ENCODE measurements around the gene SRPX.

Gene SRPX

DNA sequence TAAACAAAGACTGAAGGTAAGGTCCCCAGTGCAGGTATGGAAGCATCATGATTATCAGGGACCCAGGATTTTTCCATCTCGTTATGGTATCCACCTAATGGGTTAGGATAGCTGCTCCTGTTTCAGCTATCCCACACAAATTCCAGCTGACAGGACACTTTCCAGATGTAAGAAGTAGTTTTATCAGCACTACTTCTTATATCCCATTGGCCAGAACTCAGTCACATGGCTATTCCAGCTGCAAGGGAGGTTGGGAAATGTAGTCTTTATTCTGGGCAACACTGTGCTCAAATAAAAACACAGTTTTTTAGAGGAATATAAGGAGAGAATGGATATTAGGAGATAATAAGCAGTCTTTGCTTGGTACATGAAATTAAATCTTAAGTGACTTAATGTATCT, 96.7 kb downstream of the SRPX start:
- TF ChIP-seq, protein P1, sequence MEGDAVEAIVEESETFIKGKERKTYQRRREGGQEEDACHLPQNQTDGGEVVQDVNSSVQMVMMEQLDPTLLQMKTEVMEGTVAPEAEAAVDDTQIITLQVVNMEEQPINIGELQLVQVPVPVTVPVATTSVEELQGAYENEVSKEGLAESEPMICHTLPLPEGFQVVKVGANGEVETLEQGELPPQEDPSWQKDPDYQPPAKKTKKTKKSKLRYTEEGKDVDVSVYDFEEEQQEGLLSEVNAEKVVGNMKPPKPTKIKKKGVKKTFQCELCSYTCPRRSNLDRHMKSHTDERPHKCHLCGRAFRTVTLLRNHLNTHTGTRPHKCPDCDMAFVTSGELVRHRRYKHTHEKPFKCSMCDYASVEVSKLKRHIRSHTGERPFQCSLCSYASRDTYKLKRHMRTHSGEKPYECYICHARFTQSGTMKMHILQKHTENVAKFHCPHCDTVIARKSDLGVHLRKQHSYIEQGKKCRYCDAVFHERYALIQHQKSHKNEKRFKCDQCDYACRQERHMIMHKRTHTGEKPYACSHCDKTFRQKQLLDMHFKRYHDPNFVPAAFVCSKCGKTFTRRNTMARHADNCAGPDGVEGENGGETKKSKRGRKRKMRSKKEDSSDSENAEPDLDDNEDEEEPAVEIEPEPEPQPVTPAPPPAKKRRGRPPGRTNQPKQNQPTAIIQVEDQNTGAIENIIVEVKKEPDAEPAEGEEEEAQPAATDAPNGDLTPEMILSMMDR (conservative IDR thresholded peaks at IDR 0.05; ENCODE audit: low read depth, low read length) = no peak
- no peak overlapping the region for H3K4me3 ChIP-seq (ENCODE audit: low read depth, low read length)
- DNase-seq (ENCODE audit: low read depth) = no peak

DNA sequence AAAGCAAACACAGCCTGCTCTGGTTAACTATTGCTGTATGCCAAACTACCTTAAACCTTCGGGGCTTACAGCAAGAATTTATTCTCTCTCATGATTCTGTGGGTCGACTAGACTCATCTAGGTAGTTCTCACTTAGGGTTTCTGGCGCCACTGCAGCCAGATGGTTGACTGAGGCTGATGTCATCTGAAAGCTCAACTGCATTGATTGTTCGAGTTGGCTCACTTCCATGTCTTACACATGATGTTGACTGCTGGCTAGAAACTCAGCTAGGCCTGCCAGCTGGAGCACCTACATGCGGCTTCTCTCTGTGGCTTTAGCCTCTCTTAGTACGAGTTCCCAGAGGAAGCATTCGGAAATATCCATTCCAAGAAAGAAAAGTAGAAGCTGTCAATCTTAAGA, 103.2 kb downstream of the SRPX start:
- H3K4me3 ChIP-seq (ENCODE audit: low read depth, low read length) = no peak overlapping the region
- TF ChIP-seq, protein P1 (conservative IDR thresholded peaks at IDR 0.05; ENCODE audit: low read depth, low read length) = no peak
- peak; percentile 11 for DNase-seq (ENCODE audit: low read depth)

DNA sequence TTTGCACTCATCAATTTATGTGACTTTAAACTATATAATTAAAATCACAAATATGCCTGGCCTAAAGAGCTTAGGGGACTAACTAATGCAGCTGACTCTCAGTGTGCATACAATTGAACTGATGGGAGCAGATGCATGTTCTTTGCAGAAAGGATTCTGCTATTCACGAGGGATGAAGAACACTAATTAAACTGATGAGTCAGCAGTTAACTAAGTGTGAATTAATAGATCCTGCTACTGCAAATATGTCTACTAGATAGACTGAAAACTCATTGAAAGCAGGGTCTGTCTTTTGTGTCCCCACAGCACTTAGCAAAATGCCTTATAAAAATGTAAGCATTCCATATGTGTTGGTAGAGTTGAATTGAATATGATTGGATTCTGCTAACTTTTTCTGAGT, 104.0 kb downstream of the SRPX start:
- DNase-seq (ENCODE audit: low read depth) = no peak
- H3K4me3 ChIP-seq (ENCODE audit: low read depth, low read length) = no peak overlapping the region
- TF ChIP-seq, protein P1 (conservative IDR thresholded peaks at IDR 0.05; ENCODE audit: low read depth, low read length) = no peak

DNA sequence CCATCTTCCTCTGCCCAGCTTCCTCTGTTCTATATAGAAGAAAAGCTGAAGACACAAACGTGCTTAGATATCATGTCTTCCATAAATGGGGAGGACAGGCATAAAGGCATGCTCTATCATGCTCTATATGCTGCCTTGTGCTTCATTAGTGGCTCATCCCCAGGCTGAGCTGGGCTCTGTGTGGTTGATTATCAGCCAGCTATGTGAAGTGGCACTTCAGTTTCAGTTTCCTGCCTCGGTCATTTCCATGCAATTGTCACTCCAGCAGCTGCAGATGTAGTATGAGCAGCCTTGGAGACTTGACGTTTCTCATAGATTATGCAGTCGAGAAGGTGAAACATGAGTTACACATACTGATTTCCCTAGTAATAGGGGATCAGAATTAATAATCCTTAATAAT, 108.1 kb downstream of the SRPX start:
- H3K4me3 ChIP-seq (ENCODE audit: low read depth, low read length) = no peak overlapping the region
- DNase-seq (ENCODE audit: low read depth) = no peak
- TF ChIP-seq, protein P1 (conservative IDR thresholded peaks at IDR 0.05; ENCODE audit: low read depth, low read length) = no peak

DNA sequence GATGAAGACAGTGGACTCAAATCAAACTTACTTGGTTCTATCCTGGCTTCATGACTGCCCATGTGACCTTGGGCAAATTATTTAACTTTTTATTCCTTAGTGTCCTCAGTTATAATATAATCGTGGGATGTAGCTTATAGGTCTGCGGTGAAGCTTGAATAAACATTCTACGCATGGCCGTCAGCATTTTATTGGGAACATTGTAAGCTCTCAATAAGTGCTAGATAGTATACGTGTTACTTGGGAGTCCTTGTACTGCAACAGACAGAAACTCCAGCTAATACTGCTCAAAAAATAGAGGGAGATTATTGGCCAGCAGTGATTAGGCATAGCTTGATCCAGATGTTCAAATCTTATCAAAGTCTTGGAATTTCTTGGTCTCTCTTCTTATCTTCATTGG, 109.5 kb downstream of the SRPX start:
- TF ChIP-seq, protein P1 (conservative IDR thresholded peaks at IDR 0.05; ENCODE audit: low read depth, low read length) = no peak
- DNase-seq (ENCODE audit: low read depth) = no peak
- no peak overlapping the region for H3K4me3 ChIP-seq (ENCODE audit: low read depth, low read length)

DNA sequence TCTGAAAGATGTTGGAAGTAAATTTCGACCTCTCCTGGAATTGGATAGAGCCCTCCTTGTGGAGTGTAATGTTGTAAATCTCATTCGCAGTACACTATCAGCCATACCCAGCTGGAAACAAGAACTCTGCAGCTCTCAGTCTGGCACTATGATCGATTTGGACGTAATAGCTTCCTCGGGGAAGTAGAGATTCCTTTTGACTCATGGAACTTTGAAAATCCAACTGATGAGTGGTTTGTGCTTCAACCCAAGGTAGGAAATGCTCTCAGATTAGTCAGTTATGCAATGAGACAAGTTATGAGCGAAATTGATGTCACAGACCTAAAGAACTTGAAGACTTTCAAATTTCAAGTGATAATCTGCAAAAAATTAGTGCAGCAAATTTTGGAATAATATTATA, 110.4 kb downstream of the SRPX start:
- peak; percentile 16 for DNase-seq (ENCODE audit: low read depth)
- no peak overlapping the region for H3K4me3 ChIP-seq (ENCODE audit: low read depth, low read length)
- TF ChIP-seq, protein P1 (conservative IDR thresholded peaks at IDR 0.05; ENCODE audit: low read depth, low read length) = no peak

DNA sequence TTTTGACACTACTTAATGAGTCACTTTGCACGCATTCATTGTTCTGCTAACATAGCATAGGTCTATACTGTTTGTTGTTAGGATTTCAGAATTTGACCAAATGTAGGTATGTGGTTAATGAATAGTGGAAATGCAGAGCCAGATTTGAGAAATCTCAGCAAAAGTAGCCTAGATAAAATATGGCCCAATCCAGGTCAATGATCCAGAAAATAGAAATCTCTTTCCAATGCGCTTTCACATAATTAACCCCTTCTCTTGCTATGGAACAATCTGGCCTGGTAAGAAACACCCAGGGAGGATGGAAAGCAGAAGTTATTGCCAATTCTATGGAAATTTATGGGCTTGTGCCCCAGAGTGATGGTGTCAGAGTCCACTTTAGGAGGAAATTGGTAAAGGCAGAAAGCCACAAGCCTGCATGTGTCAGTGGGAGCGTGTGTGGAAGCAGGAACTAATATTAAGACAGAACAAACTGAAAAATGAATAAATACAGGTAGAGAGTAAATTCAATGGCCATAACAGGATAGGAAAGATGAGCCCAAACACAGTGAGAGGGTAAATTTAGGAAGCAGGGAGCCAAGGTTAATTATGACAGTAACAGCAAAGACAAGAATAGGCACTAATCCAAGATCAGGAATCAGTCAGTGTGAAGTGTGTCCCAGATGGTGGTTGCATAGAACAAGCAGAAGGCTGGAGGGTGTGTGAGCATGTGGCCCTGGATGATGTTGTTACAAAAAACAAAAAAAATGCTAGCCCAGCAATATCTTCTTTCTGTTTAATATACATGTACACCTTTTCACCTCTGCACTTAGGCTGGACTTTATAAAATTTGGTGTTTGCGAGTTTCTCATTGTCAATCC, 111.4 kb downstream of the SRPX start:
- H3K4me3 ChIP-seq (ENCODE audit: low read depth, low read length) = no peak overlapping the region
- no peak for DNase-seq (ENCODE audit: low read depth)
- TF ChIP-seq, protein P1 (conservative IDR thresholded peaks at IDR 0.05; ENCODE audit: low read depth, low read length) = no peak
